ENCODE results near the gene CPT2. TPM values are rescaled to one million over a fixed set of nuclear protein-coding genes. Genes with fewer than 3 reads are reported as not detected.

Gene CPT2
- total and polyA plus RNA-seq, 2 donors, result 10.9 to 16.9 TPM

GRCh38 chr1:53214376-53214940 is 17.8 kb downstream of the CPT2 start:
- no peaks in the 10 kb centered on the region for H3K4me1 ChIP-seq (ENCODE audit: insufficient read depth)
- no peak for DNase-seq (ENCODE audit: extremely low spot score)
- H3K36me3 ChIP-seq (ENCODE audit: insufficient read depth), result no peaks in the 10 kb centered on the region
- H3K4me3 ChIP-seq (ENCODE audit: low read depth, low read length), result no peak overlapping the region
- 83% methylated on average over 5 of the region's 5 CpGs for WGBS
- no peak overlapping the region for H3K27ac ChIP-seq (ENCODE audit: low read depth)

- Histone ChIP-seq H3K36me3 (ENCODE audit: insufficient read depth) (no peaks in the 10 kb centered on the region), H3K4me3 (ENCODE audit: low read depth, low read length) (no peak overlapping the region), H3K27ac (ENCODE audit: low read depth) (no peak overlapping the region), H3K4me1 (ENCODE audit: insufficient read depth) (no peaks in the 10 kb centered on the region)
- no peak for DNase-seq (ENCODE audit: extremely low spot score)
- 94% methylated on average over 7 of the region's 7 CpGs for WGBS
These were observed 21.6 kb downstream of the CPT2 start for GRCh38 chr1:53218201-53218600.

DNA sequence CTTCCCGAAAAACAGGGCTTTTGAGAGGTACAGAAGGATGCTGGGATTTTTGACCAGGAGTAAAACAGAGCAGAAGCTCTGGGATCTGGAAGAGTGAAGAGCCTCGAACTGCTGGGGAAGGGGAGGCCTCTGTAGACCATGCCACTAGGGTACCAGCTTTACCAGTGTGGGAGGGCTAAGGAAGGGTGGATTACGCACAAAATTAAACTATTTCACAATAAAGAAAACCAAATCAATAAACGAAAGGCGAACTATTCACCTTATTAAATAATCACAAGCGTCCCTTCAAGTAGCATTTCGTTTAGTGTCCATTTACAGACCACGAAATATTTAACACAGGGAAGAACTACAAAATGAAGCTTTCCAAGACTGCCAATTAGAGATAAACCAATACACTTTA is 23.1 kb downstream of the CPT2 start:
- H3K36me3 ChIP-seq (ENCODE audit: insufficient read depth), result no peaks in the 10 kb centered on the region
- H3K27ac ChIP-seq (ENCODE audit: low read depth), result no peak overlapping the region
- WGBS, result 18% methylated on average over 8 of the region's 8 CpGs

GRCh38 chr1:53220171-53220961 is 23.7 kb downstream of the CPT2 start, which contains the start of gene CZIB:
CZIB (minus strand) TSS chr1:53220634; CDS start chr1:53220575, 59 bp downstream.
- no peaks in the 10 kb centered on the region for H3K36me3 ChIP-seq (ENCODE audit: insufficient read depth)
- peak within 1 kb of the TSS; percentile 95 for H3K27ac ChIP-seq (ENCODE audit: low read depth)
- DNase-seq (ENCODE audit: extremely low spot score), result peak; percentile 81
- peak within 1 kb of the TSS; percentile 64 for H3K4me3 ChIP-seq (ENCODE audit: low read depth, low read length)
- H3K4me1 ChIP-seq (ENCODE audit: insufficient read depth), result no peaks in the 10 kb centered on the region
- WGBS, result under 1% methylated on average over 61 of the region's 61 CpGs

More for the DNA sequence above, 23.1 kb downstream of the CPT2 start:
- no peak for DNase-seq (ENCODE audit: extremely low spot score)
- no peaks in the 10 kb centered on the region for H3K4me1 ChIP-seq (ENCODE audit: insufficient read depth)
- peak overlapping the region; percentile 64 for H3K4me3 ChIP-seq (ENCODE audit: low read depth, low read length)

DNA sequence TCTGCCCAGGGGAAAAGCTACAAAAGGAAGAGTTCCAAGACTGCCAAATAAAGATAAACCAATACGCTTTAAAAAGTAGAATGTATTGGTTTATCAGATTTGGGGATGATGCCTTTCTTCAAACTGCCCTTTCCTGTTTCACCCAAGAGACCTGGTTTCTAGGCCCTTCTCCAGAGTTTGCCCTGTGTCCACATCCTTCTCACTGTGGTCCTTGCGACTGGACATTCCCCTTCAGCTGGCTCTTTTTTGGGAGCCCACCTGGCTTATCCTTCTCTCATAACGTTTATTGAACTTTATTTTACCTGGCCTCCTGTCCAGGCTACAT is 24.3 kb downstream of the CPT2 start:
- 40% methylated on average over 3 of the region's 3 CpGs for WGBS
- peak overlapping the region; percentile 64 for H3K4me3 ChIP-seq (ENCODE audit: low read depth, low read length)
- DNase-seq (ENCODE audit: extremely low spot score), result no peak
- H3K36me3 ChIP-seq (ENCODE audit: insufficient read depth), result no peaks in the 10 kb centered on the region
- H3K4me1 ChIP-seq (ENCODE audit: insufficient read depth), result no peaks in the 10 kb centered on the region
- peak overlapping the region; percentile 95 for H3K27ac ChIP-seq (ENCODE audit: low read depth)

DNA sequence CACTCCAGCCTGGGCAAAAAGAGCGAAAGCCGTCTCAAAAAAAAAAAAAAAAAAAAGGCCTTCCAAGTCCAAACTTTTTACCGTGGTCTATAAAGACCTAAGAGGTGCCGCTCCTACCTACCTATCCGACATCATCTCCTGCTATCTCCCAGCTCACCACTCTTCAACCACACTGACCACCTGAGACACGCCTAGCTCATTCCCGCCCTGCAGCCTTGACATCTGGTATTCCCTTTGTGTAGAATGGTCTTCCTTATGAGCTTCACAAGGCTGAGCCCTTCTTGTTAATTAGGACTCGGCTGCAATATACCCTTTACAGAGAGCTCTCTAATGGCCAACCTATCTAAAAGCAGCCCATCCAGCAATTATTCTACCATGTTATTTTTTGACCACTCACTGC is 41.0 kb downstream of the CPT2 start:
- H3K4me3 ChIP-seq (ENCODE audit: low read depth, low read length), result peak overlapping the region; percentile 67
- no peak for DNase-seq (ENCODE audit: extremely low spot score)
- peaks cover 3% of the 10 kb centered on the region for H3K36me3 ChIP-seq (ENCODE audit: insufficient read depth)
- 30% methylated on average over 8 of the region's 8 CpGs for WGBS
- no peaks in the 10 kb centered on the region for H3K4me1 ChIP-seq (ENCODE audit: insufficient read depth)
- H3K27ac ChIP-seq (ENCODE audit: low read depth), result no peak overlapping the region

DNA sequence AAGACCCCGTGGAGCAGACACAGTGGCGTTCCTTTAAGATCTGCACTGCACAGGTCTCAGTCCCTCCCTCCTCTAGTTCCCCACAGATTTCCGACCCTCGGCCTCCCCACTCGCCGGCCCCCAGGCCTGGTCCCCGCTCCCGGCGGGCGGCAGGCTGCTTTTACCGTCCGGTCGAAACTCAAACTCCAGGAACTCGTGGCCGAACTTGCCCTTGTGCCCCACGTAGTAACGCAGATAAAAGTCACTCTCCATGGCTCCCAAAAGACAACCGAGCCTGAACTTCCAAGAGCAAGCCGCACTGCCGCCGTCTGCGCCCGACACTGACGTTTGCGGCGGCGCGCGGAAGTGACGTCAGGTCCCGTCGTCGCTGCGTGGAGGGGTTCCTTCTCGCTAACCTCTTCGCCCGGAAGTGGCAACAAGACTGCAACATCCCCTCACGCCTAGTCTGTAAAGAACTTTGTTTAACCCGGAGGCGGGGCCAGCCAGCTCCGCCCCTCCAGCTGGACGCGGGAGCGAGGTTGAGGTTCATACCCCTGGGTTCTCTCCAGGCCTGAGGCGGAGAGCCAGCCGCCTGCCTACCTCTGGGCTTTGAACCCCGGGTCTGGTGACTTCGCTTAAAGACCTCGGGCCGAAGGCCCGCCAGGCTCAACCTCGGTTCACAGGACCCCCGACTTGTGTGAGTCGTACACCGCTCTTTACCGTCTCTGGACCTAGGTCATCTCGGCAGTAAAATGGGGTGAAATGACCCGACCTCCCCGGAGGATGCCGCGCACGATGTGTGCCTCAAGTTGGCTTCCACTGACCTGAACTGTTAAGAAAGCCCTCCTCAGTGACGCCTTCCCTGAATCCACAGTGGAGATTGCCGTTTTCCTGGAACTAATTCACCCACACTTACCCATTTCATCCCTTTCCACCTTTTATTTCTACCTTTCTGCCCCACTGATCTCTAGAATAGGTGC is 41.9 kb downstream of the CPT2 start, which contains the start of gene MAGOH:
TSS of gene MAGOH (minus strand) at position 322 of the 959 bp plus-strand sequence. CDS start at position 252, 70 bp downstream.
- 3% methylated on average over 64 of the region's 64 CpGs for WGBS
- H3K4me1 ChIP-seq (ENCODE audit: insufficient read depth), result no peaks in the 10 kb centered on the region
- H3K4me3 ChIP-seq (ENCODE audit: low read depth, low read length), result peak within 1 kb of the TSS; percentile 67
- peak; percentile 84 for DNase-seq (ENCODE audit: extremely low spot score)
- H3K36me3 ChIP-seq (ENCODE audit: insufficient read depth), result peaks cover 3% of the 10 kb centered on the region
- peak within 1 kb of the TSS; percentile 43 for H3K27ac ChIP-seq (ENCODE audit: low read depth)

DNA sequence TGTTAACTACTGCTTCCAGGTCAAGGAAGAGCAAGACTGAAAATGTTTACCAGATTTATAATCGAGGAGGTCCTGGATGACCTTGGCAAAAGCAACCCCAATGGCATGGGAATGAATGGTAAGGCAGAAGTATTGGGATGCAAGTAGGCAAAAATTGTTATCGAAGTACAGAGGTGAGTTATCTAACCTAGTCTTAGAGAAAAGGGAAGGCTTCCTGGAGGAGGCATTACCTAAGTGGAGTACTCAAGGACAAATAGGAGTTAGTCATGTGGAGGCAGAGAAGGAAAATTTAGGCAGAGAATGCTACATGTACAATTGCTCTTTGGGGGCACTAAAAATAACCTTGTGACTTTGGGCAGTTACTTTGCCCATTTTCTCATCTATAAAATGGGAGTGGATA is 45.2 kb downstream of the CPT2 start:
- Histone ChIP-seq H3K4me1 (ENCODE audit: insufficient read depth) (no peaks in the 10 kb centered on the region), H3K36me3 (ENCODE audit: insufficient read depth) (no peaks in the 10 kb centered on the region), H3K27ac (ENCODE audit: low read depth) (no peak overlapping the region), H3K4me3 (ENCODE audit: low read depth, low read length) (no peak overlapping the region)
- no peak for DNase-seq (ENCODE audit: extremely low spot score)
- 90% methylated on average over 2 of the region's 2 CpGs for WGBS

- H3K36me3 ChIP-seq (ENCODE audit: insufficient read depth), result no peaks in the 10 kb centered on the region
- H3K4me3 ChIP-seq (ENCODE audit: low read depth, low read length), result no peak overlapping the region
- no peak overlapping the region for H3K27ac ChIP-seq (ENCODE audit: low read depth)
- no peaks in the 10 kb centered on the region for H3K4me1 ChIP-seq (ENCODE audit: insufficient read depth)
- WGBS, result 69% methylated on average over 4 of the region's 4 CpGs
- DNase-seq (ENCODE audit: extremely low spot score), result no peak
These were observed 45.8 kb downstream of the CPT2 start for GRCh38 chr1:53242381-53242780.

DNA sequence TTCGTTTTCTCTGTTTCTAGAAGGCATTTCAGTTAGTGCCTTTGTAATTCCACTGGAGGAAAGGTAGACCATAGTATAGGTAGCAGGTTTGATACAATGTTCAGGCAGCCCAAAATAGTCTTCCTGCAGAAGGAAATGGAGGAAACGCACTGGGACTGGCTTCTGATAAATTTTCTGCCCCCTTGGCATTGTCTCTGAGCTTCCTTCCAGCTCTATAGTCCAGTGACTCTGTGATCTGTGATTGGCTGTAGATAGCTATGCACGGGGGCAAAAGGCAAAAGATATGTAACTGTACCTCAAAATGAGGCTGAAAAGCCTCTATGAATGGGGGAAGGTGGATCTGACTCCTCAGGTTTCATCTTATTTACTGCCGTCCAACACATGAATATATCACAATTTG is 47.5 kb downstream of the CPT2 start:
- Histone ChIP-seq H3K4me3 (ENCODE audit: low read depth, low read length) (no peak overlapping the region), H3K36me3 (ENCODE audit: insufficient read depth) (no peaks in the 10 kb centered on the region), H3K4me1 (ENCODE audit: insufficient read depth) (no peaks in the 10 kb centered on the region), H3K27ac (ENCODE audit: low read depth) (no peak overlapping the region)
- DNase-seq (ENCODE audit: extremely low spot score), result no peak
- 65% methylated on average over 4 of the region's 4 CpGs for WGBS

GRCh38 chr1:53246261-53247134 is 49.9 kb downstream of the CPT2 start:
- Histone ChIP-seq H3K36me3 (ENCODE audit: insufficient read depth) (no peaks in the 10 kb centered on the region), H3K27ac (ENCODE audit: low read depth) (no peak overlapping the region), H3K4me3 (ENCODE audit: low read depth, low read length) (no peak overlapping the region), H3K4me1 (ENCODE audit: insufficient read depth) (no peaks in the 10 kb centered on the region)
- no peak for DNase-seq (ENCODE audit: extremely low spot score)
- WGBS, result 90% methylated on average over 4 of the region's 4 CpGs

GRCh38 chr1:53249706-53250105 is 53.1 kb downstream of the CPT2 start:
- Histone ChIP-seq H3K27ac (ENCODE audit: low read depth) (no peak overlapping the region), H3K36me3 (ENCODE audit: insufficient read depth) (no peaks in the 10 kb centered on the region), H3K4me1 (ENCODE audit: insufficient read depth) (no peaks in the 10 kb centered on the region), H3K4me3 (ENCODE audit: low read depth, low read length) (no peak overlapping the region)
- 54% methylated on average over 3 of the region's 3 CpGs for WGBS
- DNase-seq (ENCODE audit: extremely low spot score), result no peak

DNA sequence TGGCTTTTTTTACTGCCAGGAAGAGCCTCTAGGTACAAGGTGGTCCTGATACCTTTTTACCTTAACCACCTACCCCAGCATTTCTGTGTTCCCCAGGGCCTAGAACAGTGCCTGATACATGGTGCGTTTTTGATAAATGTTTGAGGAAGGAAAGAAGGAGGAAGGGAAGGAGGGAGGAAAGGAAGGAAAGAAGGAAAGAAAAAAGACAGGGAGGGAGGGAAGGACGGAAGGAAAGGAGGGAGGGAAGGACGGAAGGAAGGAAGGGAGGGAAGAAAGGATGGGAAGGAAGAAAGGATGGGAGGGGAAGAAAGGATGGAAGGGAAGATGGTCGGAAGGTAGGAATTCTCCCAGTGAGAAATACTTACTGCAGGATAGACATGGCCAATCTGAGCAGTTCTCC is 53.7 kb downstream of the CPT2 start:
- H3K4me1 ChIP-seq (ENCODE audit: insufficient read depth), result no peaks in the 10 kb centered on the region
- no peaks in the 10 kb centered on the region for H3K36me3 ChIP-seq (ENCODE audit: insufficient read depth)
- H3K27ac ChIP-seq (ENCODE audit: low read depth), result no peak overlapping the region
- DNase-seq (ENCODE audit: extremely low spot score), result no peak
- H3K4me3 ChIP-seq (ENCODE audit: low read depth, low read length), result no peak overlapping the region
- 91% methylated on average over 4 of the region's 4 CpGs for WGBS

Measured in urinary bladder (tissue), 4 donors.